Measurements from ENCODE around the gene OBI1. TPM values are rescaled to one million over a fixed set of nuclear protein-coding genes. Genes with fewer than 3 reads are reported as not detected.

The OBI1 gene
- total and polyA plus RNA-seq, 10 of the 15 experiments (the other 5 are each of a cell fraction or from before 2014, with no cell fraction given): 15.5 to 34.2 (median 22.0) TPM

GRCh38 chr13:78638216-78638615 lies 20.7 kb downstream of the OBI1 start:
- Histone ChIP-seq H3K27ac (ENCODE audit: control insufficient read depth, insufficient read depth) (no peak overlapping the region), H3K79me2 (ENCODE audit: control insufficient read depth, insufficient read depth, low read length) (peaks cover under 1% of the 10 kb centered on the region; the same call in 1 of the 2 replicates), H3K4me2 (ENCODE audit: control insufficient read depth, insufficient read depth) (0 out of 2 replicates have a peak overlapping the region, but pooled peaks have one; percentile 27), H3K9ac (ENCODE audit: control insufficient read depth, insufficient read depth, low read length) (no peak overlapping the region), H3K4me1 (ENCODE audit: control insufficient read depth, insufficient read depth, low read length) (peaks cover 11% of the 10 kb centered on the region), H2AFZ (ENCODE audit: control insufficient read depth, low read depth, low read length) (no peak overlapping the region), H3K9me3 (replicated peaks; ENCODE audit: control insufficient read depth, insufficient read depth, low read length) (no peaks in the 10 kb centered on the region), H4K20me1 (ENCODE audit: control insufficient read depth, insufficient read depth) (no peaks in the 10 kb centered on the region), H3K36me3 (ENCODE audit: control insufficient read depth in 2 of 2, insufficient read depth in 2 of 2, low read length in 1 of 2) (peaks cover 0 to 14% of the 10 kb centered on the region in 2 experiments; a peak in 2 of 4 replicates), H3K4me3 (no peak overlapping the region), H3K27me3 (replicated peaks in 1 of 2; ENCODE audit: control insufficient read depth in 2 of 2, insufficient read depth in 2 of 2, low read length in 1 of 2) (no peaks in the 10 kb centered on the region)
- no TSS peak for BruUV-seq (replicated peaks)
- intact Hi-C loops (cut with micrococcal nuclease; ENCODE audit: unreplicated experiment) (no loop called here), in situ Hi-C loops (cut with MboI) (loop anchor here (25.0 kb wide), 1 partner anchor 1626 kb away; no protein-coding TSS in a partner anchor)
- FAIRE-seq (no peak), DNase-seq (ENCODE audit: low read depth, low spot score) (no peak), ATAC-seq (no peak)
- CTCF ChIA-PET: interaction anchor here (0.7 to 1.2 kb wide), 4 partner anchors 418 to 609 kb away, joined by 3 read pairs; no protein-coding TSS in a partner anchor
- SMC1A ChIA-PET (ENCODE audit: uncharacterized antibody, unreplicated experiment): interaction anchor here (1.0 kb wide), 1 partner anchor 19 kb away, joined by 3 read pairs; no protein-coding TSS in a partner anchor
- 0 out of 2 replicates have a peak, but pooled peaks have one; percentile 25 for TF ChIP-seq JUNB (IDR thresholded peaks at IDR 0.05)
- TF ChIP-seq IRF4 (IDR thresholded peaks at IDR 0.05; ENCODE audit: low read depth, low read length): no peak
- POLR2A ChIA-PET: no interaction called here
- RAD21 ChIA-PET (ENCODE audit: unreplicated experiment): interaction anchor here (0.7 kb wide), 1 partner anchor 397 kb away, joined by 3 read pairs; no protein-coding TSS in a partner anchor
- 70% methylated on average over 4 of the region's 4 CpGs for WGBS (ENCODE audit: insufficient coverage, insufficient replicate concordance, low lambda C conversion rate, missing lambda C conversion rate)

GRCh38 chr13:78636495-78636894 lies 22.5 kb downstream of the OBI1 start:
- CTCF ChIA-PET: no interaction called here
- H4K20me1 ChIP-seq (ENCODE audit: control insufficient read depth, insufficient read depth): no peaks in the 10 kb centered on the region
- H3K9ac ChIP-seq (ENCODE audit: control insufficient read depth, insufficient read depth, low read length): no peak overlapping the region
- H3K4me3 ChIP-seq: no peak overlapping the region
- SMC1A ChIA-PET (ENCODE audit: uncharacterized antibody, unreplicated experiment): interaction anchor here (1.9 kb wide), 1 partner anchor 10 kb away, joined by 6 read pairs; no protein-coding TSS in a partner anchor
- TF ChIP-seq PBX3 (IDR thresholded peaks at IDR 0.05; ENCODE audit: insufficient replicate concordance, low read depth, low read length) (no peak), ZBTB11 (CRISPR knock-in tag; IDR thresholded peaks at IDR 0.05) (no peak), SKIL (IDR thresholded peaks at IDR 0.05; ENCODE audit: low read depth, poor library complexity, severe bottlenecking) (no peak), CHD2 (IDR thresholded peaks at IDR 0.05; ENCODE audit: borderline replicate concordance, low read depth, low read length) (no peak)
- ATAC-seq (no peak), FAIRE-seq (no peak), DNase-seq (ENCODE audit: low read depth, low spot score) (no peak)
- H3K27me3 ChIP-seq (replicated peaks in 1 of 2; ENCODE audit: control insufficient read depth in 2 of 2, insufficient read depth in 2 of 2, low read length in 1 of 2): no peaks in the 10 kb centered on the region
- H3K36me3 ChIP-seq (ENCODE audit: control insufficient read depth in 2 of 2, insufficient read depth in 2 of 2, low read length in 1 of 2): peaks cover 0 to 19% of the 10 kb centered on the region in 2 experiments; a peak in 2 of 4 replicates
- POLR2A ChIA-PET: no interaction called here
- no peak overlapping the region for H3K27ac ChIP-seq (ENCODE audit: control insufficient read depth, insufficient read depth)
- H3K4me1 ChIP-seq (ENCODE audit: control insufficient read depth, insufficient read depth, low read length): peaks cover 11% of the 10 kb centered on the region
- in situ Hi-C loops (cut with MboI): loop anchor here (25.0 kb wide), 1 partner anchor 1624 kb away; no protein-coding TSS in a partner anchor
- BruUV-seq (replicated peaks): no TSS peak
- H3K4me2 ChIP-seq (ENCODE audit: control insufficient read depth, insufficient read depth): no peak overlapping the region
- H2AFZ ChIP-seq (ENCODE audit: control insufficient read depth, low read depth, low read length): no peak overlapping the region
- RAD21 ChIA-PET (ENCODE audit: unreplicated experiment): no interaction called here
- H3K9me3 ChIP-seq (replicated peaks; ENCODE audit: control insufficient read depth, insufficient read depth, low read length): no peaks in the 10 kb centered on the region
- intact Hi-C loops (cut with micrococcal nuclease; ENCODE audit: unreplicated experiment): no loop called here
- H3K79me2 ChIP-seq (ENCODE audit: control insufficient read depth, insufficient read depth, low read length): no peaks in the 10 kb centered on the region
